ENCODE results near the gene CMKLR1. TPM values are rescaled to one million over a fixed set of nuclear protein-coding genes. Genes with fewer than 3 reads are reported as not detected.

Gene CMKLR1
- total and polyA plus RNA-seq, 7 experiments from 2014 or later: 0.06 to 8.8 (median 2.0) TPM; not detected in 2

DNA sequence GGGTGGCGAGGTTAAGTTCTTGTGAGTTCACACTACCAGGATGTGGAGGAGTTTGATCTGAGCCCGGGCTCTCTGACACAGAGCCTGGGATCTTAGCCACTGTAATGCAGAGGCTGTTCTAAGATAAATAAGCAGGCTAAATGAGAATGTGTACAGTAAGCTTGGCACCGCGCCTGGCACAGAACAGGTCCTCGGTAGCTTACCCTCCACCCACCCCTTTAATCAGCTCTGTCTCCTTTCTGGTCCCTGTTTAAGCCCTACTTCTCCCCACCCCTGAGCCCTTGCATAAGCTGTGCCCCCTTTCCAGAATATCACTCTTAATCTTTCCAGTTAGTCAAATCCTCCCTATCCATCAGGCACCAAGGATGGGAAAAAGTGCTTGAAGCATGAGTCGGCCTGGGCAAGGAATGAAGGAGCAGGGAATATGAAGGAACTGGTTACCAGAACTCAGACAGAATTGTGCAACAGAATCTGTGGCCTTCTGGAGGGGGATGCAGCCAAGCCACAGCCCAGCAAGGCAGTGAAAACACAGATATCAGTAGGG lies 32.8 kb upstream of the CMKLR1 start:
- H3K36me3 Mint-ChIP-seq: peaks cover 0 to 11% (median 3%) of the 10 kb centered on the region in 5 donors
- H3K4me1 ChIP-seq (ENCODE audit: control insufficient read depth in 2 of 2, insufficient read depth in 2 of 2, low read length in 2 of 2): no peaks in the 10 kb centered on the region
- no peak overlapping the region for H3K4me3 ChIP-seq (ENCODE audit: low read length)
- POLR2A ChIA-PET: no interaction called here
- H3K27me3 Mint-ChIP-seq: peaks cover 0 to 35% (median 12%) of the 10 kb centered on the region in 5 donors
- no peaks in the 10 kb centered on the region for H3K36me3 ChIP-seq (ENCODE audit: control insufficient read depth in 2 of 3, insufficient read depth in 3 of 3, low read length in 3 of 3)
- H3K27ac Mint-ChIP-seq: no peak overlapping the region
- H3K4me1 Mint-ChIP-seq: no peaks in the 10 kb centered on the region
- H3K9me3 ChIP-seq (ENCODE audit: control insufficient read depth in 2 of 3, low read length in 3 of 3): peaks cover 0 to 29% (median 0%) of the 10 kb centered on the region in 3 experiments
- no peak overlapping the region for H3K4me3 Mint-ChIP-seq
- DNase-seq (no peak), ATAC-seq (no peak)
- CTCF ChIA-PET: no interaction called here
- no peak overlapping the region for H3K27ac ChIP-seq (ENCODE audit: low read depth, low read length)
- H3K27me3 ChIP-seq (ENCODE audit: control insufficient read depth in 2 of 2, insufficient read depth in 2 of 2, low read length in 2 of 2): no peaks in the 10 kb centered on the region
- H3K9me3 Mint-ChIP-seq: peaks cover 11 to 48% (median 24%) of the 10 kb centered on the region in 11 donors
- intact Hi-C loops (cut with micrococcal nuclease): no loop called here

DNA sequence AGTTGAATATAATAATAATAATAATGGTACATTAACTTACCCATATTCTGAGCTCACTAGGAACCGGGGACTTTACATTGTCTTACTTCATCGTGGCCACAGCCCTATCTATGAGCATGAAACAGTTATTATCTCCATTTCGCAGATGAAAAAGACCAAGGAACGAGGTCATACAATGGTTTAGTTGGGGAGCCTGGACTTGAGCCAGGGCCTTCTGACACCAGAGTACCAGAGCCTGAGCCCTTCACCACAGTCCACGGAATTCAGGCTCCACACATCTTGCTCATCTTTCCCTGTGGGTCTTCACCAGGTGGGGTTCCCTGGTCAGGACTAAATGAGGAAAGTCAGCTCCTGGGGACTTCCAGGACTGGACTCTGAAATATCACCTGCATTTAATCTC lies 31.3 kb upstream of the CMKLR1 start:
- Mint-ChIP-seq H3K4me3 (no peak overlapping the region), H3K27ac (no peak overlapping the region), H3K9me3 (peaks cover 6 to 34% (median 18%) of the 10 kb centered on the region in 11 donors), H3K36me3 (peaks cover 0 to 11% (median 3%) of the 10 kb centered on the region in 5 donors), H3K4me1 (peaks cover 0 to 5% (median 0%) of the 10 kb centered on the region in 7 donors), H3K27me3 (peaks cover 0 to 27% (median 6%) of the 10 kb centered on the region in 5 donors)
- no peak for DNase-seq
- Histone ChIP-seq H3K27ac (ENCODE audit: low read depth, low read length) (no peak overlapping the region), H3K27me3 (ENCODE audit: control insufficient read depth in 2 of 2, insufficient read depth in 2 of 2, low read length in 2 of 2) (no peaks in the 10 kb centered on the region), H3K36me3 (ENCODE audit: control insufficient read depth in 2 of 3, insufficient read depth in 3 of 3, low read length in 3 of 3) (no peaks in the 10 kb centered on the region), H3K4me3 (ENCODE audit: low read length) (no peak overlapping the region), H3K4me1 (ENCODE audit: control insufficient read depth in 2 of 2, insufficient read depth in 2 of 2, low read length in 2 of 2) (no peaks in the 10 kb centered on the region), H3K9me3 (ENCODE audit: control insufficient read depth in 2 of 3, low read length in 3 of 3) (peaks cover 0 to 23% (median 0%) of the 10 kb centered on the region in 3 experiments)
- CTCF ChIA-PET: no interaction called here
- no peak for ATAC-seq
- POLR2A ChIA-PET: no interaction called here
- intact Hi-C loops (cut with micrococcal nuclease): no loop called here

DNA sequence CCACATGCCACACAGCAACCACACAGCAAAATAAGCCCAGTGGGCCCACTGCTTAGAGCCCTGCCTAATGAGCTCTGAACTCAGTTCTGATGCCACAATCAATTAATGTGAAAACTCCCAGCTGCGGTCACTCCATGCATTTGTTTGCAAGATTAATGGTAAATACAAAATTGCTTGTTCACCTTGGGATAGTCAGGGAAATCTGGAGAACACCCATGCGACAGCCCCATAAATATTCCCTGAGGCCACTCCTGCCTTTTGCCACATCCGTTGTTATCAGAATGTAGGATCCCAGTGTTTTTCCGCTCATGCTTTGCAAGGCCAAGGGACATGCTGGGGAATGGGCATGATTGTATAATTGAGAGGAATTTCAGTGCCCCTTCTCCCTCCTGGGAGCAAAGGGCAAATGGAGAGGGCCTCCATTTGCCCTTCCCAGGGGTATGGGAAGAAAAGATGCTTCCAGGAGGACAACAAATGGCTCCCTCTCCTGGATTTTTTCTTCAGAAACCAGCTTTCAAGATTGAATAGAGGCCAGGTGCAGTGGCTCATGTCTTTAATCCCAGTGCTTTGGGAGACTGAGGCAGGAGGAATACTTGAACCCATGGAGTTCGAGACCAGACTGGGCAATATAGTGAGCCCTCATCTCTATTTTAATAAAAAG lies 30.8 kb upstream of the CMKLR1 start:
- H3K4me1 ChIP-seq (ENCODE audit: control insufficient read depth in 2 of 2, insufficient read depth in 2 of 2, low read length in 2 of 2): no peaks in the 10 kb centered on the region
- H3K27ac ChIP-seq (ENCODE audit: low read depth, low read length): no peak overlapping the region
- ATAC-seq (no peak), DNase-seq (no peak)
- peaks cover 6 to 30% (median 18%) of the 10 kb centered on the region in 11 donors for H3K9me3 Mint-ChIP-seq
- H3K9me3 ChIP-seq (ENCODE audit: control insufficient read depth in 2 of 3, low read length in 3 of 3): peaks cover 0 to 22% (median 0%) of the 10 kb centered on the region in 3 experiments
- no peak overlapping the region for H3K4me3 ChIP-seq (ENCODE audit: low read length)
- intact Hi-C loops (cut with micrococcal nuclease): no loop called here
- H3K4me3 Mint-ChIP-seq: no peak overlapping the region
- H3K27me3 ChIP-seq (ENCODE audit: control insufficient read depth in 2 of 2, insufficient read depth in 2 of 2, low read length in 2 of 2): no peaks in the 10 kb centered on the region
- H3K4me1 Mint-ChIP-seq: peaks cover 0 to 5% (median 0%) of the 10 kb centered on the region in 7 donors
- ChIA-PET CTCF (no interaction called here), POLR2A (no interaction called here)
- peaks cover 0 to 27% (median 6%) of the 10 kb centered on the region in 5 donors for H3K27me3 Mint-ChIP-seq
- no peak overlapping the region for H3K27ac Mint-ChIP-seq
- no peaks in the 10 kb centered on the region for H3K36me3 ChIP-seq (ENCODE audit: control insufficient read depth in 2 of 3, insufficient read depth in 3 of 3, low read length in 3 of 3)
- peaks cover 0 to 11% (median 3%) of the 10 kb centered on the region in 5 donors for H3K36me3 Mint-ChIP-seq

DNA sequence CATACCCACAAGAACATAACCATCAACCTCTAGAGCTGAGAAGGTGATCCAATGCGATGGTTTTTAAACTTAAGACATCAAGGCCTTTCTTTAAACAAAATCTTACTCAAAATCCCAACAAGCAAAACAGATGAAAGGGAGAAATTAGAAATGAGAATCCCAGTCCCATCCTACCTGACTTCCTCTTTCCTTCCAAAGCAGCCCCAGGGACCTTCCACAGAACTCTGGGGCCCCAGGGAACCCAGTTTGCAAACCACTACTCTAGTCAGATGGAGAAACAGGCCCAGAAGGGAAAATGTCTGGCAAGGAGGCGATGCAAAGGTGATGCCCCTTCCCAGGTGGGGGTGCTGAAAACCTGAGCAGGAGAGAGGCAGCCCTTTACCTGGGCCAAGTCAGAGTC lies 29.0 kb upstream of the CMKLR1 start:
- ChIA-PET POLR2A (no interaction called here), CTCF (no interaction called here)
- H3K4me1 Mint-ChIP-seq: peaks cover 0 to 12% (median 0%) of the 10 kb centered on the region in 7 donors
- H3K27me3 Mint-ChIP-seq: peaks cover 0 to 24% (median 6%) of the 10 kb centered on the region in 5 donors
- no peak overlapping the region for H3K27ac Mint-ChIP-seq
- H3K9me3 Mint-ChIP-seq: peaks cover 6 to 12% (median 8%) of the 10 kb centered on the region in 11 donors
- peaks cover 0 to 6% (median 0%) of the 10 kb centered on the region in 5 donors for H3K36me3 Mint-ChIP-seq
- no peak overlapping the region for H3K4me3 Mint-ChIP-seq
- Histone ChIP-seq H3K36me3 (ENCODE audit: control insufficient read depth in 2 of 3, insufficient read depth in 3 of 3, low read length in 3 of 3) (no peaks in the 10 kb centered on the region), H3K4me1 (ENCODE audit: control insufficient read depth in 2 of 2, insufficient read depth in 2 of 2, low read length in 2 of 2) (no peaks in the 10 kb centered on the region), H3K4me3 (ENCODE audit: low read length) (no peak overlapping the region), H3K27me3 (ENCODE audit: control insufficient read depth in 2 of 2, insufficient read depth in 2 of 2, low read length in 2 of 2) (no peaks in the 10 kb centered on the region), H3K27ac (ENCODE audit: low read depth, low read length) (no peak overlapping the region), H3K9me3 (ENCODE audit: control insufficient read depth in 2 of 3, low read length in 3 of 3) (peaks cover 0 to 5% (median 0%) of the 10 kb centered on the region in 3 experiments)
- no peak for DNase-seq
- no peak for ATAC-seq
- intact Hi-C loops (cut with micrococcal nuclease): no loop called here

DNA sequence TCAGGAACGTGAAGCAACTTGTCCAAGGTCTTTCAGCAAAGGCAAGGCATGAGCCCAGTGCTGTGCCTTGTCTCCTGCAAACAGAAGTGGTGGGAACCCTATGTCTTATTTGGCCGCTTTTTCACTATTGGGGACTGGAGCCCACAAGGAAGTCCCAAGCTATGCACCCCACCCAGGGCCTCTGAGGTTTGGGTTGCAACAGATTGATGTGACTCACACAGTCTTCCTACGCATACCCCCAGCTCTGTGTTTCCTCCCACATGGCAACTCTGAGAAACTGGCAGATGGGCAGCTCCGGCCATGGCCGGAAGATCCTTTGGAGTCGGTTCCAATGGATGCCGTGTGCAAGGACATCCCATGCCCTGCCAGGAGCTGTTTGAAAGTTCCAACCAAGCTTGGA lies 28.3 kb upstream of the CMKLR1 start:
- Mint-ChIP-seq H3K4me3 (no peak overlapping the region), H3K9me3 (peaks cover under 1 to 10% (median 3%) of the 10 kb centered on the region in 11 donors), H3K4me1 (peaks cover 0 to 12% (median 0%) of the 10 kb centered on the region in 7 donors), H3K27me3 (peaks cover 0 to 19% (median 6%) of the 10 kb centered on the region in 5 donors), H3K27ac (no peak overlapping the region), H3K36me3 (peaks cover 0 to 1% (median 0%) of the 10 kb centered on the region in 5 donors)
- ChIA-PET CTCF (no interaction called here), POLR2A (no interaction called here)
- intact Hi-C loops (cut with micrococcal nuclease): no loop called here
- Histone ChIP-seq H3K36me3 (ENCODE audit: control insufficient read depth in 2 of 3, insufficient read depth in 3 of 3, low read length in 3 of 3) (no peaks in the 10 kb centered on the region), H3K4me3 (ENCODE audit: low read length) (no peak overlapping the region), H3K4me1 (ENCODE audit: control insufficient read depth in 2 of 2, insufficient read depth in 2 of 2, low read length in 2 of 2) (no peaks in the 10 kb centered on the region), H3K9me3 (ENCODE audit: control insufficient read depth in 2 of 3, low read length in 3 of 3) (no peaks in the 10 kb centered on the region), H3K27ac (ENCODE audit: low read depth, low read length) (no peak overlapping the region), H3K27me3 (ENCODE audit: control insufficient read depth in 2 of 2, insufficient read depth in 2 of 2, low read length in 2 of 2) (no peaks in the 10 kb centered on the region)
- DNase-seq (no peak), ATAC-seq (peak; percentile 76)

DNA sequence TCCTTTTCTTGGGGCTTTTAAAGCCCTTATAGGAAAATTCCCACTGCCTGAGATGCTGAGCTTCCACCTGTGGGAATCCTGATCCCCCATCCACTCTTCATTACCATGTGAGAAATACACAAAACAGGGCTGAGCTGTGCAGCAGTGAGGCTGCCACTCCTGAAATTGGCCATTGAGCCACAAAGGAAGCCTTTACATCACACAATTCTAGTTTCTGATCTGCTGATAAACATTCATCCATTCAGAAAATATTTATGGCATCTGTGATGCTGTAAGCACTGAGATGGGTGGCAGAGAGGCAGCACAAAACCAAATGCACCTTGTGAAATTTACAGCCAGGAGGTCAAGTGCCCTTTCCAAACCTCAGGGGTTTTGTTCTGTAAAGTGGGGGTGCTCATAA lies 26.2 kb upstream of the CMKLR1 start:
- Histone ChIP-seq H3K27ac (ENCODE audit: low read depth, low read length) (no peak overlapping the region), H3K27me3 (ENCODE audit: control insufficient read depth in 2 of 2, insufficient read depth in 2 of 2, low read length in 2 of 2) (no peaks in the 10 kb centered on the region), H3K36me3 (ENCODE audit: control insufficient read depth in 2 of 3, insufficient read depth in 3 of 3, low read length in 3 of 3) (no peaks in the 10 kb centered on the region), H3K4me3 (ENCODE audit: low read length) (no peak overlapping the region), H3K4me1 (ENCODE audit: control insufficient read depth in 2 of 2, insufficient read depth in 2 of 2, low read length in 2 of 2) (no peaks in the 10 kb centered on the region), H3K9me3 (ENCODE audit: control insufficient read depth in 2 of 3, low read length in 3 of 3) (no peaks in the 10 kb centered on the region)
- Mint-ChIP-seq H3K4me3 (no peak overlapping the region), H3K27ac (no peak overlapping the region), H3K4me1 (peaks cover 0 to 12% (median 0%) of the 10 kb centered on the region in 7 donors), H3K36me3 (no peaks in the 10 kb centered on the region), H3K9me3 (peaks cover 0 to 10% (median 0%) of the 10 kb centered on the region in 11 donors), H3K27me3 (peaks cover 0 to under 1% (median 0%) of the 10 kb centered on the region in 5 donors)
- DNase-seq: no peak
- ChIA-PET POLR2A (no interaction called here), CTCF (no interaction called here)
- intact Hi-C loops (cut with micrococcal nuclease): no loop called here
- no peak for ATAC-seq

DNA sequence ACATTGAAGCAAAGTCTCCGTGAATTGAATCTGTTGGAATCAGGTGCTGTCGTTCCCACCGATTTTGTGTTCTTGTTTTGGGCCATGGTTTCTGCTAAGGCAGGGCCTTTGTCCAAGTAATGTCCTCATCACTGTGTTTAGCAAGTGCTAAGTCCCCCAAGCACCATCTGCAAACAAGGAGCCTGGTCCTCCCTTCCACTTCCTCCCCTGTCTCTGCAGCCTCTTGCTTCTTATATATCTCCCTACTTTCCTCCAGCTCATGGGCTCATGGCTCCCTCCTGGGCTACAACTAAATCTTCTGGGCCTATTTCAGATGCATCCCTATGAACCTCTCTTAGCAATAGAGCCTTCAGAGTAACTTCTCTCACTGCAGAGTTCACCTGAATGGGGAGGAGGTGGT lies 25.8 kb upstream of the CMKLR1 start:
- Histone ChIP-seq H3K4me1 (ENCODE audit: control insufficient read depth in 2 of 2, insufficient read depth in 2 of 2, low read length in 2 of 2) (no peaks in the 10 kb centered on the region), H3K36me3 (ENCODE audit: control insufficient read depth in 2 of 3, insufficient read depth in 3 of 3, low read length in 3 of 3) (no peaks in the 10 kb centered on the region), H3K4me3 (ENCODE audit: low read length) (no peak overlapping the region), H3K27ac (ENCODE audit: low read depth, low read length) (no peak overlapping the region), H3K27me3 (ENCODE audit: control insufficient read depth in 2 of 2, insufficient read depth in 2 of 2, low read length in 2 of 2) (no peaks in the 10 kb centered on the region), H3K9me3 (ENCODE audit: control insufficient read depth in 2 of 3, low read length in 3 of 3) (no peaks in the 10 kb centered on the region)
- no peaks in the 10 kb centered on the region for H3K27me3 Mint-ChIP-seq
- intact Hi-C loops (cut with micrococcal nuclease): no loop called here
- ATAC-seq (no peak), DNase-seq (no peak)
- H3K4me3 Mint-ChIP-seq: no peak overlapping the region
- ChIA-PET POLR2A (no interaction called here), CTCF (no interaction called here)
- H3K36me3 Mint-ChIP-seq: no peaks in the 10 kb centered on the region
- peaks cover 0 to 10% (median 0%) of the 10 kb centered on the region in 11 donors for H3K9me3 Mint-ChIP-seq
- no peak overlapping the region for H3K27ac Mint-ChIP-seq
- H3K4me1 Mint-ChIP-seq: peaks cover 0 to 12% (median 0%) of the 10 kb centered on the region in 7 donors

Measured in naive thymus-derived CD4-positive, alpha-beta T cell (primary cell).